ENCODE data around the gene PTPRN2. TPM values are rescaled to one million over a fixed set of nuclear protein-coding genes. Genes with fewer than 3 reads are reported as not detected.

PTPRN2 gene
- total and polyA plus RNA-seq, 2 experiments from 2014 or later = 0.28 TPM; not detected in 1

DNA sequence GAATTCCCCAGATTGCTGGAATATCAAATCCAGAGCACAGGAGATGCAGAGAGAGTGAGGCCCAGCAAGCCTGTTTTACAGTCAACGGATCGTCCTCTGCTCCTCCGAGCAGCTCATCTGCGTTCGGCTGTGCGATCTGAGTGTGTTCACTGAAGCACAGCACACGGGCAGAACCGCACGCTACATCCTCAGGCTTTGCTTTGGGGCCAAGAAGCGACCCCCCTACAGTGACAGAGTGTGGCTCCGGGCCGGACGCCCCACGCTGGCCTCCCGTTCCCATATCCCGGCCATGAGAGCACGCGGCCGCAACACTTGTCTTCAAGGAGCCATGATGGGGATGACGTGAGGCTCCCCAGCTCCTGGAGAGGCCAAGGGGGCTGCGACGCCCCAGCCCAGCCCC lies 819.4 kb downstream of the PTPRN2 start:
- Histone ChIP-seq H3K4me1 (ENCODE audit: low read depth) (no peaks in the 10 kb centered on the region), H3K9me3 (ENCODE audit: low read depth) (no peaks in the 10 kb centered on the region)
- TF ChIP-seq, protein P1, sequence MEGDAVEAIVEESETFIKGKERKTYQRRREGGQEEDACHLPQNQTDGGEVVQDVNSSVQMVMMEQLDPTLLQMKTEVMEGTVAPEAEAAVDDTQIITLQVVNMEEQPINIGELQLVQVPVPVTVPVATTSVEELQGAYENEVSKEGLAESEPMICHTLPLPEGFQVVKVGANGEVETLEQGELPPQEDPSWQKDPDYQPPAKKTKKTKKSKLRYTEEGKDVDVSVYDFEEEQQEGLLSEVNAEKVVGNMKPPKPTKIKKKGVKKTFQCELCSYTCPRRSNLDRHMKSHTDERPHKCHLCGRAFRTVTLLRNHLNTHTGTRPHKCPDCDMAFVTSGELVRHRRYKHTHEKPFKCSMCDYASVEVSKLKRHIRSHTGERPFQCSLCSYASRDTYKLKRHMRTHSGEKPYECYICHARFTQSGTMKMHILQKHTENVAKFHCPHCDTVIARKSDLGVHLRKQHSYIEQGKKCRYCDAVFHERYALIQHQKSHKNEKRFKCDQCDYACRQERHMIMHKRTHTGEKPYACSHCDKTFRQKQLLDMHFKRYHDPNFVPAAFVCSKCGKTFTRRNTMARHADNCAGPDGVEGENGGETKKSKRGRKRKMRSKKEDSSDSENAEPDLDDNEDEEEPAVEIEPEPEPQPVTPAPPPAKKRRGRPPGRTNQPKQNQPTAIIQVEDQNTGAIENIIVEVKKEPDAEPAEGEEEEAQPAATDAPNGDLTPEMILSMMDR (IDR thresholded peaks at IDR 0.05; ENCODE audit: low read depth, low read length) = no peak

DNA sequence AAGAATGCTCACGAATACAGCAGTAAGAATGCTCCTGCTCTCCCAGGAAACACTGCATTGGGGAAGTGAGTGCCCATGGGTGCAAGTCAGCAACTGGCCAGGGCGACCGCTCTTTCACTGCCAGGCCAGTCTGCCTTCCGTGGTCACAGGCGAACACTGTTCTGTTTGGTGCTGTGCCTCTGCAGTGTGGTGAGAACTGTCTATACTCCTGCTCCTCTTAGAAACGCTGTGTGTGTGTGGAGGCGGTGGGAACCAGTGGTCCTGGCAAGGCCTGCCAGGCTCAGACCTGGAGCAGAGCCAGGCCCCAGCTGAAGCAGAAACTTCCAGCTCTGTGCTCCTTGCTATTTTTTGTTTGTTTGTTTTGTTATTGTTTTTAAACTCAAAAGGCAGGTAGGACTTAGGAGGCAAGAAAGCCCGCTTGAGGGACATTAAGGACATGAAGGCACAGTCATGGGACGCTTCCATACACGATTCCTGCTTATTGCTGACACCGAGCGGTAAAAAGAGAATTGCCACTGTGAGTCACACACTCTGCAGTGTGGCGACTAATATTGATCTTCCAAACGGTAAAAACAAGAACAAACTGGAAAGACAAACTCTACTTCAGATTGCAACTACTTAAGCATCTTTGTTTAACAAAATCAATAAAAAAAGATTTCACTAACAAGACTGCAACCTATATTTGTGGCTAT lies 820.0 kb downstream of the PTPRN2 start:
- no peaks in the 10 kb centered on the region for H3K9me3 ChIP-seq (ENCODE audit: low read depth)
- no peak overlapping the region for H3K4me3 ChIP-seq
- no peaks in the 10 kb centered on the region for H3K27me3 ChIP-seq
- H3K36me3 ChIP-seq = no peaks in the 10 kb centered on the region
- no peak overlapping the region for H3K27ac ChIP-seq
- H3K4me1 ChIP-seq (ENCODE audit: low read depth) = no peaks in the 10 kb centered on the region
- TF ChIP-seq, protein P1 (IDR thresholded peaks at IDR 0.05; ENCODE audit: low read depth, low read length) = no peak
- DNase-seq (ENCODE audit: low read depth in 1 of 2, low spot score in 1 of 2) = no peak

More for the DNA sequence above, 819.4 kb downstream of the PTPRN2 start:
- Histone ChIP-seq H3K4me3 (no peak overlapping the region), H3K36me3 (no peaks in the 10 kb centered on the region), H3K27ac (no peak overlapping the region), H3K27me3 (no peaks in the 10 kb centered on the region)
- DNase-seq (ENCODE audit: low read depth in 1 of 2, low spot score in 1 of 2) = no peak

DNA sequence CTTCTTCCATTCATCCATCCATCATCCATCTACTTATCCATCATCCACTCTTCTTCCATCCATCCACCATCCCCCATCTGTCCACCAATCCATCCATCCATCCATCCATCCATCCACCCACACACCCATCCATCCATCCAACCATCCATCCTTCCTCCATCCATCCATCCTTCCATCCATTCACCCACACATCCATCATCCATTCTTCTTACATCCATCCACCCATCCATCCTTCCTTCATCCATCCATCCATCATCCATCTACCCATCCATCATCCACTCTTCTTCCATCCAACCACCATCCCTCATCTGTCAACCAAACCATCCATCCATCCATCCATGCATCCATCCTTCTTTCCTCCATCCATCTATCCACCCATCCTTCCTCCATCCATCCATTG lies 821.5 kb downstream of the PTPRN2 start:
- Histone ChIP-seq H3K9me3 (ENCODE audit: low read depth) (no peaks in the 10 kb centered on the region), H3K4me1 (ENCODE audit: low read depth) (no peaks in the 10 kb centered on the region), H3K4me3 (no peak overlapping the region), H3K27me3 (no peaks in the 10 kb centered on the region), H3K36me3 (no peaks in the 10 kb centered on the region), H3K27ac (no peak overlapping the region)
- DNase-seq (ENCODE audit: low read depth in 1 of 2, low spot score in 1 of 2) = no peak
- TF ChIP-seq, protein P1 (IDR thresholded peaks at IDR 0.05; ENCODE audit: low read depth, low read length) = no peak

DNA sequence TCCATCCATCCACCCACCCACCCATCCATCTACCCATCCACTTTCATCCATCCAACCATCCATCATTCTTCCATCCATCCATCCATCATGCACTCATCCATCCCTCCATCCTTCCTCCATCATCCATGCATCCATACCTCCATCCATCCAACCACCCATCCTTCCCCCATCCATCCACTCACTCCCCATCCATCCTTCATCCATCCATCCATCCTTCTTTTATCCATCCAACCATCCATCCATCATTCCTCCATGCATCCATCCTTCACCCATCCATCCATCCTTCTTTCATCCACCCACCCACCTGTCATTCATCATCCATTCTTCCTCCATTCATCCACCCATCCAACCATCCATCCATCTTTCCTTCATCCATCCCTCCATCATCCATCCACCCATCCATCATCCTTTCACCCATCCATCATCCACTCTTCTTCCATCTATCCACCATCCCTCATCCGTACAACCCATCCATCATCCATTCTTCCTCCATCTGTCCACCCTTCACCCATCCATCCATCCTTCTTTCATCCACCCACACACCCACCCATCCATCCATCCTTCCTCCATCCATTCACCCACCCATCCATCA lies 822.6 kb downstream of the PTPRN2 start:
- Histone ChIP-seq H3K9me3 (ENCODE audit: low read depth) (no peaks in the 10 kb centered on the region), H3K4me3 (no peak overlapping the region)
- TF ChIP-seq, protein P1 (IDR thresholded peaks at IDR 0.05; ENCODE audit: low read depth, low read length) = no peak

DNA sequence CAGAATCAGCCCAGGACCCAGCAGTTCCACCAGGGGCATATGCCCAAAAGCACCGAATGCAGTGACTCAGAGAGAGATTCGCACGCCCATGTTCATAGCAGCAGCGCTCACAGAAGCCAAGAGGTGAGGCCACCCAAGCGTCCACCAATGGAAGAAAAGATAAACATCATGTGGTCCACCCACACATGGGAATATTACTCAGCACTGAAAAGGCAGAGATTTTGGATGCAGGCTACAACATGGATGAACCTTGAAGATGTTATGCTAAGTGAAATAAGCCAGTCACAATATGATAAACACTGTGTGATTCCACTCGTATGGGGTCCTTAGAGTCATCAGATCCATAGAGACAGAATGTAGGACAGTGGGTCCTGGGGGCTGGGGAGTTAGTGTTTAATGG lies 823.4 kb downstream of the PTPRN2 start:
- H3K4me3 ChIP-seq = no peak overlapping the region
- no peaks in the 10 kb centered on the region for H3K4me1 ChIP-seq (ENCODE audit: low read depth)
- no peaks in the 10 kb centered on the region for H3K36me3 ChIP-seq
- TF ChIP-seq, protein P1 (IDR thresholded peaks at IDR 0.05; ENCODE audit: low read depth, low read length) = no peak
- no peaks in the 10 kb centered on the region for H3K27me3 ChIP-seq
- no peak for DNase-seq (ENCODE audit: low read depth in 1 of 2, low spot score in 1 of 2)
- no peaks in the 10 kb centered on the region for H3K9me3 ChIP-seq (ENCODE audit: low read depth)
- no peak overlapping the region for H3K27ac ChIP-seq

More for the DNA sequence above, 822.6 kb downstream of the PTPRN2 start:
- H3K27me3 ChIP-seq = no peaks in the 10 kb centered on the region
- DNase-seq (ENCODE audit: low read depth in 1 of 2, low spot score in 1 of 2) = no peak
- no peaks in the 10 kb centered on the region for H3K4me1 ChIP-seq (ENCODE audit: low read depth)
- no peak overlapping the region for H3K27ac ChIP-seq
- no peaks in the 10 kb centered on the region for H3K36me3 ChIP-seq

Measured in cardiac muscle cell (in vitro differentiated cells and primary cell).